ENCODE data around the gene RNF166. TPM values are rescaled to one million over a fixed set of nuclear protein-coding genes. Genes with fewer than 3 reads are reported as not detected.
A peak's percentile ranks its signal among the peaks of the same experiment; 100 is the strongest.

Gene RNF166
- polyA plus RNA-seq (ENCODE audit: low read depth in 6 of 6): 10 to 100 TPM; 28.0 to 42.5 (median 33.0) TPM

- peak within 1 kb of the TSS; percentile 85 to 98 (median 93) for H3K4me3 Mint-ChIP-seq
- H3K36me3 Mint-ChIP-seq: no peaks in the 10 kb centered on the region
- ATAC-seq (ENCODE audit: low read depth in 2 of 2) (peak; percentile 81 to 83), DNase-seq (peak; percentile 93)
- peak within 1 kb of the TSS; percentile 84 to 97 (median 95) for H3K27ac Mint-ChIP-seq
- peaks cover 40 to 65% (median 53%) of the 10 kb centered on the region in 3 donors for H3K4me1 Mint-ChIP-seq
- no peaks in the 10 kb centered on the region for H3K27me3 Mint-ChIP-seq
- H3K9me3 Mint-ChIP-seq: no peaks in the 10 kb centered on the region
Observed at GRCh38 chr16:88706229-88706964, at the start of gene RNF166, which contains the start of gene CTU2. Gene RNF166, minus strand, starts transcription at chr16:88706408. Its CDS starts 83 bp downstream, at chr16:88706325. Gene CTU2, plus strand, starts transcription at chr16:88706503. Its CDS starts 28 bp downstream, at chr16:88706531.

- H3K4me3 Mint-ChIP-seq: no peak overlapping the region
- H3K4me1 Mint-ChIP-seq: peaks cover 20 to 34% (median 26%) of the 10 kb centered on the region in 3 donors
- peaks cover 0 to 1% (median 0%) of the 10 kb centered on the region in 7 donors for H3K9me3 Mint-ChIP-seq
- H3K27ac Mint-ChIP-seq: peak overlapping the region in 2 of 6 donors; percentile 14 to 59
- ATAC-seq (ENCODE audit: low read depth in 2 of 2) (peak; percentile 43), DNase-seq (no peak)
- H3K36me3 Mint-ChIP-seq: peaks cover 0 to 5% of the 10 kb centered on the region in 2 donors
- H3K27me3 Mint-ChIP-seq: no peaks in the 10 kb centered on the region
Observed at GRCh38 chr16:88754912-88755744, 48.9 kb upstream of the RNF166 start.

- DNase-seq (no peak), ATAC-seq (ENCODE audit: low read depth in 2 of 2) (no peak)
- Mint-ChIP-seq H3K36me3 (peaks cover 0 to 5% of the 10 kb centered on the region in 2 donors), H3K4me1 (peaks cover 20 to 34% (median 24%) of the 10 kb centered on the region in 3 donors), H3K9me3 (peaks cover 0 to 1% (median 0%) of the 10 kb centered on the region in 7 donors), H3K4me3 (no peak overlapping the region), H3K27ac (peak overlapping the region in 1 of 6 donors; percentile 20), H3K27me3 (no peaks in the 10 kb centered on the region)
Observed at GRCh38 chr16:88754109-88754911, 48.1 kb upstream of the RNF166 start.

- Mint-ChIP-seq H3K9me3 (peaks cover 0 to under 1% (median 0%) of the 10 kb centered on the region in 7 donors), H3K27me3 (no peaks in the 10 kb centered on the region), H3K4me1 (peaks cover 17 to 34% (median 20%) of the 10 kb centered on the region in 3 donors), H3K27ac (no peak overlapping the region), H3K36me3 (peaks cover 0 to under 1% of the 10 kb centered on the region in 2 donors), H3K4me3 (peak overlapping the region in 1 of 8 donors; percentile 22)
- DNase-seq (no peak), ATAC-seq (ENCODE audit: low read depth in 2 of 2) (no peak)
Observed at GRCh38 chr16:88753602-88754001, 47.4 kb upstream of the RNF166 start.

GRCh38 chr16:88753191-88753590 is 47.0 kb upstream of the RNF166 start:
- no peaks in the 10 kb centered on the region for H3K36me3 Mint-ChIP-seq
- DNase-seq: no peak
- H3K27ac Mint-ChIP-seq: no peak overlapping the region
- H3K4me1 Mint-ChIP-seq: peaks cover 16 to 35% (median 19%) of the 10 kb centered on the region in 3 donors
- no peak for ATAC-seq (ENCODE audit: low read depth in 2 of 2)
- no peaks in the 10 kb centered on the region for H3K9me3 Mint-ChIP-seq
- H3K4me3 Mint-ChIP-seq: no peak overlapping the region
- no peaks in the 10 kb centered on the region for H3K27me3 Mint-ChIP-seq

- H3K36me3 Mint-ChIP-seq: no peaks in the 10 kb centered on the region
- H3K27ac Mint-ChIP-seq: no peak overlapping the region
Observed at GRCh38 chr16:88752386-88753002, 46.3 kb upstream of the RNF166 start.

GRCh38 chr16:88750854-88751253 is 44.6 kb upstream of the RNF166 start:
- Mint-ChIP-seq H3K36me3 (no peaks in the 10 kb centered on the region), H3K9me3 (no peaks in the 10 kb centered on the region), H3K4me1 (peaks cover 24 to 43% (median 36%) of the 10 kb centered on the region in 3 donors), H3K4me3 (no peak overlapping the region), H3K27me3 (no peaks in the 10 kb centered on the region), H3K27ac (no peak overlapping the region)
- ATAC-seq (ENCODE audit: low read depth in 2 of 2): no peak
- DNase-seq: no peak

More at GRCh38 chr16:88752386-88753002, 46.3 kb upstream of the RNF166 start:
- no peak for DNase-seq
- H3K9me3 Mint-ChIP-seq: no peaks in the 10 kb centered on the region
- H3K27me3 Mint-ChIP-seq: no peaks in the 10 kb centered on the region
- peaks cover 19 to 40% (median 21%) of the 10 kb centered on the region in 3 donors for H3K4me1 Mint-ChIP-seq
- no peak for ATAC-seq (ENCODE audit: low read depth in 2 of 2)
- no peak overlapping the region for H3K4me3 Mint-ChIP-seq

- H3K27me3 Mint-ChIP-seq: no peaks in the 10 kb centered on the region
- DNase-seq (no peak), ATAC-seq (ENCODE audit: low read depth in 2 of 2) (no peak)
- H3K4me3 Mint-ChIP-seq: no peak overlapping the region
- H3K4me1 Mint-ChIP-seq: peaks cover 36 to 47% (median 44%) of the 10 kb centered on the region in 3 donors
- no peaks in the 10 kb centered on the region for H3K9me3 Mint-ChIP-seq
- H3K27ac Mint-ChIP-seq: no peak overlapping the region
- no peaks in the 10 kb centered on the region for H3K36me3 Mint-ChIP-seq
Observed at GRCh38 chr16:88749358-88749757, 43.1 kb upstream of the RNF166 start.

- H3K4me3 Mint-ChIP-seq: no peak overlapping the region
- ATAC-seq (ENCODE audit: low read depth in 2 of 2) (no peak), DNase-seq (no peak)
- no peaks in the 10 kb centered on the region for H3K36me3 Mint-ChIP-seq
- H3K4me1 Mint-ChIP-seq: peaks cover 44 to 50% (median 45%) of the 10 kb centered on the region in 3 donors
- no peaks in the 10 kb centered on the region for H3K27me3 Mint-ChIP-seq
- H3K27ac Mint-ChIP-seq: peak overlapping the region in 2 of 6 donors; percentile 72 to 93
- no peaks in the 10 kb centered on the region for H3K9me3 Mint-ChIP-seq
Observed at GRCh38 chr16:88748364-88748763, 42.2 kb upstream of the RNF166 start.

- H3K4me1 Mint-ChIP-seq: peaks cover 40 to 46% (median 44%) of the 10 kb centered on the region in 3 donors
- DNase-seq: no peak
Observed at GRCh38 chr16:88747588-88748301, 41.5 kb upstream of the RNF166 start.

GRCh38 chr16:88746506-88746905 is 40.3 kb upstream of the RNF166 start:
- H3K27ac Mint-ChIP-seq: peak overlapping the region in 5 of 6 donors; percentile 24 to 94 (median 74)
- ATAC-seq (ENCODE audit: low read depth in 2 of 2): no peak
- no peaks in the 10 kb centered on the region for H3K9me3 Mint-ChIP-seq
- no peak for DNase-seq
- no peaks in the 10 kb centered on the region for H3K27me3 Mint-ChIP-seq
- peak overlapping the region in 5 of 8 donors; percentile 15 to 85 (median 77) for H3K4me3 Mint-ChIP-seq
- H3K4me1 Mint-ChIP-seq: peaks cover 34 to 38% (median 37%) of the 10 kb centered on the region in 3 donors
- no peaks in the 10 kb centered on the region for H3K36me3 Mint-ChIP-seq

More at GRCh38 chr16:88747588-88748301, 41.5 kb upstream of the RNF166 start:
- peak overlapping the region in 3 of 6 donors; percentile 72 to 93 (median 87) for H3K27ac Mint-ChIP-seq
- H3K36me3 Mint-ChIP-seq: no peaks in the 10 kb centered on the region
- no peaks in the 10 kb centered on the region for H3K27me3 Mint-ChIP-seq
- peak overlapping the region in 1 of 8 donors; percentile 64 for H3K4me3 Mint-ChIP-seq
- peak in 1 of 2 donors; percentile 11 for ATAC-seq (ENCODE audit: low read depth in 2 of 2)
- no peaks in the 10 kb centered on the region for H3K9me3 Mint-ChIP-seq

Data from naive B cell (primary cell).